Fibroblast of peridontal ligament (primary cell): ENCODE data around the gene KRT5.
A peak's percentile ranks its signal among the peaks of the same experiment; 100 is the strongest.
"Not testable (repeated sequence)": the region's sequence is repeated elsewhere in the genome, so short reads cannot be mapped to it uniquely, and the experiment has no call there.

Experiments used
- DNase-seq: peaks from one replicate; pipeline ENCODE4 v3.0.0-alpha.2; 2010; ENCODE audit errors: extremely low read depth

KRT5 gene

DNA sequence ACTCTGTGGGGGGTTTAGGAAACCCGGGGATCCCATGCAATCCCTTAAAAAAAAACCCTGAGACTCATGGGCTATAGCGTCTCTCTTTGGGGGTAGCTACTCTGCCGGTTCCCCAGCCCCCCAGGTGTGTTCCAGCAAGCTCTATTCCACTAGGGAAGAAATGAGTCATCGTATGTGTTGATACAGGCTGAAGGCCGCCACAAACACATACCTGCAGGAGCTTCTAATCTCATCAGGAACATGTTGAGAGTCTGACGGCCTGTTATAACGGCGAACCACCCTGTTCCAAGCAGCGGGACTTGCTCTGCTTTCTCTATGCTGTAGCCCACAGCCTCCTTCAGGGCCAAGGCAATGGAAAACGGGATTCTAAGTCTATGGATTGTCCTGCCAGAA lies 977 bp upstream of the KRT5 start:
- DNase-seq: no peak

DNA sequence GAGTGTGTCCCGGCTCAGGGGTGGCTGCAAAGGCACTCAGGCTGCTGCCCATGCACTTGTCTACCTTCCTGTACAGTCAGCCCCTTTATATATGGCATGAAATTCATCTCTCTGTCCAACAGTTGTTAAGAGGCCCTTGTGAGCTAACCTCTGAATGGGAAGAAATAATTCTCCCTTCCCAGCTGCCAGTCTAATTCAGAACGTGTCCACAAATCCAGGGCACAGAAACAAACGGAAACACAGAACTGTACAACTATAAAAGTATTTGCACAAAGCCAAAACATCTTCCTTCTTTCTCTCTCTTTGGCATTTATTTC lies 849 bp downstream of the KRT5 start:
- no peak for DNase-seq

GRCh38 chr12:52518574-52519386 lies 1.4 kb downstream of the KRT5 start:
- no peak for DNase-seq

DNA sequence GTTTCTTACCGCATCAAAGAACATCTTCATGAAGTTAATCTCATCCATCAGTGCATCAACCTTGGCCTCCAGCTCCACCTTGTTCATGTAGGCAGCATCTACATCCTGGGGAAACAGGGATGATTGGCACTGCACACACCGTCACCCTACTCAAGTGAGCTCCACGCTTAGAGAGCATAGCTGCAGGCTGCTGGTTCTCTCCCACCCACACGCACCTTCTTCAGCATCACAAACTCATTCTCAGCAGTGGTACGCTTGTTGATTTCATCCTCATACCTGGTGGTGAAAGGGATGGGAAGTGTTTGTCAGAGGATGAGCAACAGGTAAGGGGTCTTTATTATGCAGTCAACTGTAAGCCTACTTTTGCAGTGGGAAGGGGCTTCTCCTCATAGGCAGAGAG lies 2.3 kb downstream of the KRT5 start:
- DNase-seq: no peak

- no peak for DNase-seq
These were observed 3.0 kb downstream of the KRT5 start for GRCh38 chr12:52517005-52517835.

- no peak for DNase-seq
These were observed 4.0 kb downstream of the KRT5 start for GRCh38 chr12:52515927-52516831.

DNA sequence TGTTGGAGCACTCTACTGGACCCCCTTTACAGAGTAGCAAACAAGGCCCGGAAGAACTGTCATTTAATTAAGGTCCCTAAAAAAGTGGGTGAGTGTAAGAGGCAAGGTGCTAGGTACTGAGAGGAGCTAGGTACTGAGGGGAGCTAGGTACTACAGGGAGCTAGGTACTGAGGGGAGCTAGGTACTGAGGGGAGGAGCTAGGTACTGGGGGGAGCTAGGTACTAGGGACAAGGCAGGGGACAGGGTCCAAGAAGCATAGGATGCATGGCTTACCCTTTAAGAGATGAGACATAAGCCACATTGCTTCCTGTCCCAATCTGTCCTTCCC lies 4.9 kb downstream of the KRT5 start:
- DNase-seq: no peak

DNA sequence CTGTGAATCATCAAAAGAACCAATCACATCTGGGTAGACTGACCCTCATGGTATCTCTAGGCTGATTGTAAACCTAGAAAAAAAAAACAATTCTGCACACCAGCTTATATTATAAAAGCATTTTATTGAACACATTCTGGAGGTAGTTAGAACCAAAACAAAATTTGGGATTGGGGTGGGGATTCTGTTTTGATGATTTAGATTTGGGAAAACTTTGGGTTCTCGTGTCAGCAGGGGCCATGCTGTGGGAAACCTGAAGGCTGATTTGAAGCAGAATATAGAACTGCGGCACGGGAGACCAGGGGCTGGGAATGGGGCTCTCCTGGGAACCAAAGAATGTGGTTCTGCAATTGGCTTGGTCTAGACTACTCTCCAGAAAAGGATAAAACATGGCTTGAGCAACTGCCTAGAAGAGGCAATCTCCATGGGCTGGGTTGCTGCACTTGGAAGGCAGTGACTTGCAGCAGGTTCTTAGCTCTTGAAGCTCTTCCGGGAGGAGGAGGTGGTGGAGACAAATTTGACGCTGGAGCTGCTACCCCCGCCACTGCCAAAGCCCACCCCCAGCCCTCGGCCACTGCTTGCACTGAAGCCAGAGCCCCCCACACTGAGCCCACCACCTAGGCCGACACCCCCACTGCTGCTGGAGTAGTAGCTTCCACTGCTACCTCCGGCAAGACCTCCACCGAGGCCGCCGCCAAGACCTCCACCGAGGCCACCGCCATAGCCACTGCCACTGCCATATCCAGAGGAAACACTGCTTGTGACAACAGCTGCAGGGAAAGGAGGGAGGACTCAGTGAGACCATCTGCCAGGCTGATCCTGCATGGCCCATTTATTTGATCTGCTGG lies 5.5 kb downstream of the KRT5 start:
- DNase-seq: no peak

DNA sequence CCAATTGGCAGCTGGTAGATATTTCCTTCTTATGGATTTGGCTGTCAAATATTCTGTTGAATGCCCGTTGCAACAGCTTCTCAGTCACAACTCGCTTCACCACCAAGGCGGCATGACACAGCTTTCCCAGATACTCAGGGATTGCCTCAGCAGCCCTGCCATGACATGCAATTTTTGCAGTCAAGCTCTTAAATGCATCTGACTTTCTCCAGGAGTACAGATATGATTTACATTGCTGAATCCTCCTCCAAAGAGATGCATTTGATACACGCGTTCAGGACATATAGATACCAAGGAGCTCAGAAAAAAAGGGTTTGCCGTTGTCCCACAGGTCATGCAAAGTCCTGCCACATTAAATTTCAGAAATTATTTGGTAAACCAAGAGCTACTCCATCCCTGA lies 6.5 kb downstream of the KRT5 start:
- no peak for DNase-seq

DNA sequence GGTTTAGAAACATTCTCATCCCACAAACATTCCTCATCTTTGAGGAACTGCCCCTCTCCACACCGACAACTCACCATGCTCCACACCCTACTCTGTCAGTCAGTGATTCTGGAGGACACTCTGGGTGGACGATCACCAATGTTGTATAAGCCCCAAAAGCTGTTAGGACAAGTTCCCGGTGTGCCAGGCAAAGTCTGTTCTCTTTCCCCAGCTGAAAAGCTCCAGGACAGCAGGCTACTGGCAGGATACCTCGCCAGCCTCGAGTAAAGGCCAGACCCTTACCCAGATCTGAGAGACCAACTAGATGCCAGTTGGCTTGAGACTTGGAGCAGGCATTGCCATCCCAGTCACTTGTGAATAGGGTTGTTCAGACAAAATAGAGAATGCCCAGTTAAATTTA lies 12.0 kb downstream of the KRT5 start:
- no peak for DNase-seq

DNA sequence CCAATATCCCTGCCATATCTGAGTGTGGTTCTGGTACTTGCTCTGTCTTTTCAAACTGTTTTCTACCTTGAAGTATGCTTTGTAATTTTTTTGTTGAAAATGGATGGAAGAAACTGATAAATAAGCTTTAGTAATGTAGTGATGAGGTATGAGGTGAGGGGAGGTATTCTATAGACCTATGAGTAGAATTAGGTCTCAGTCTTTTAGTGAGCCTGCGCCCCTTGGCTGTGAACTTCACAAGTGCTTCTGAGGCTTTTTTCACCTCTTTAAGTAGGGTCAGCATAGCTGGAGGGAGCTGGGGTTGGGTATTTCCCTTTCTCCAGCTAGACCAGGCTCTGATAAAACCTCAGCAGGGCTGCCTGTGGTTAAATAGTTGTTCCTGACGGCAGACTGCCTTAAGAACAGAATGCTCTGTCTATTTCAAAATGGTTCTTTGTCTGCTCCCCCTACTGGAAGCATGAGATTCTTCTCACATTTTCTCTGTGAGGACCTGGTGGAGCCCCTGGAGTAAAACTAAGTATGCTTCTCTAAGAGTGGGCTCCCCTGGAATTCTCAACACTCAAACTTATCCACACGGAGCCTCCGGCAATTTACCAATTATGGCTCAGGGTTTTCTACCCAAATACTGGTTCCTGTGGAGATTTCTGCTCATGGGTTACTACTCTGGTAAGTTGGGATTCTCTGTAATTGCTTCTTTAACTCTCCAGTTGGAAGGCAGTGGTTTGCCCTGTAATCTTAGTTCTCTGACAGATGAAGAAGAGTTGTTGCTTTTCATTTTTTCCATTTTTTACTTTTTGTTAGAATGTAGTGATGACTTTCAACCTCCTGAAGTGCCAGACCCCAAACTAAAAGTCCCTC lies 13.1 kb downstream of the KRT5 start:
- peak; percentile 64 for DNase-seq

GRCh38 chr12:52502877-52503276 lies 17.3 kb downstream of the KRT5 start:
- no peak for DNase-seq

DNA sequence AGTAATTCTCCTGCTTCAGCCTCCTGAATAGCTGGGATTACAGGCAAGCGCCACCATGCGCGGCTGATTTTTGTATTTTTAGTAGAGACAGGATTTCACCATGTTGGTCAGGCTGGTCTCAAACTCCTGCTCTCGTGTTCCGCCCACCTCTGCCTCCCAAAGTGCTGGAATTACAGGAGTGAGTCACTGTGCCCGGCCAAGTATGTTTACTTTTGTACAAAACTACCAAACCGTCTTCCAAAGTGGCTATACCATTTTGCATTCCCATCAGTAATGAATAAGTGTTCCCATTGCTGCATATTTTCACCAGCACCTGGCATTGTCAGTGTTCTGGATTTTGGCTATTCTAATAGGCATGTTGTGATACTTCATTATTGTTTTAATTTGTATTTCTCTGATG lies 18.7 kb downstream of the KRT5 start:
- DNase-seq: no peak

GRCh38 chr12:52500574-52500973 lies 19.6 kb downstream of the KRT5 start:
- DNase-seq: not testable (repeated sequence)

GRCh38 chr12:52499806-52500560 lies 20.2 kb downstream of the KRT5 start:
- DNase-seq: no peak

DNA sequence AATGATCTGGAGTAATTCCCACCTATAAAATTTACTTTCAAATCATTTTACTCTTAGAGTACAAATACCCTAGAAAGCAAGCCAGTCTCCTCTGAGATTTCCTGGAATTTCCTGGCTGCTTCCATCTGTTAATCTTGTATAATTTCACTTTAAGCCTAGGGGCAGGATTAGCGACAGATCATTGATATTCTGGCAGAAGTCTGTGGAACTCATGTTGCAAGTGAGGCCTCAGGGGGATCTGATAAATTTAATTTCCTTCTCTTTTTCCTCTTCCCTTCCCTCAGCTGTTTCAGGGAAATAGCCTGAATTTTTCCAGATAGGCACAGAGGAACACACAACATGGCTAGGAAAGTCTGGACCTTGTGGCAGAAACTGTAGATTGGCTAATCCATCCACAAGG lies 21.2 kb downstream of the KRT5 start:
- DNase-seq: no peak

- DNase-seq: no peak
These were observed 22.2 kb downstream of the KRT5 start for GRCh38 chr12:52497975-52498374.

- DNase-seq: peak; percentile 12
These were observed 23.6 kb downstream of the KRT5 start for GRCh38 chr12:52496590-52497071.

DNA sequence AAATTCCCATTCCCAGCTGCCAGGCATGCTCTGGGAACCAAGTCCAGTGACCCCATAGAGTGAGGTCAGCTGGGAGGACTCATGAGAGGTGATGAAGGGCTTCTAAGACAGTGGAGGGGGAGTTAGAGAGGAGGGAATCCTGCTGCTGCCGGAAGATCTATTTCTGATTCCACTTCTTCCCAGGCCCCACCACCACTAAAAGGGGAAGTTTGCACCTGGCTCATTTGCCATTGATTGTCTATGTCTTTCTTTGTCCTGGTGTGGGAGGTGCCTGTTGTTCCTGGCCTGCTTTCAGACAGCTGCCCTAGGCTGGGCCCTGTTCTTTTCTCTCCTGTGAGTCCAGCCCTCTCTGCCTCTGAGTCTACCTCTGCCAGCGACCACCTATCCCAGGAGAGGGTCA lies 24.1 kb downstream of the KRT5 start:
- DNase-seq: no peak

DNA sequence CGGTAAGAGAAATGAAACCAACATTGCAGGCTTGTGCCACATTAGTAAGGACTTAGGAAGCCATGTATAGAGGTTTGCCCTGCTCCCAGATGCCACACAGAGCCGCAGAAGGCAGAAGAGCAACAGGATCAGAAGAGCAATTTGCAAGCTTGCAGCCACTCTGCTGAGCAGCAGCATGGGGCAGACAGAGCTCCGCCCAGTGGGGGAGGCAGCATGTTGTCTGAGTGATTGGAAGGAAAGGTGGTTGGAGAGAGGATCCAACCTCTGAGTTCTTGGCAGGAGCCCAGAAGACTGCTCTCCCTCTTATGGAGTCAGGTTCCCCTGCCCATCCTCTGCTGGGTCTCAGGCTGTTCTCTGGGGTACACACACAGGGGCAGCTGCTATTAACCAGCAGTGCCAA lies 24.8 kb downstream of the KRT5 start:
- DNase-seq: no peak
